ENCODE results near the gene LYRM2. TPM values are rescaled to one million over a fixed set of nuclear protein-coding genes. Genes with fewer than 3 reads are reported as not detected.

Gene LYRM2
- total RNA-seq, 4 donors from 2014 or later: 18.3 to 33.4 (median 21.9) TPM

- Histone ChIP-seq H3K9me3 (no peaks in the 10 kb centered on the region), H3K27ac (no peak overlapping the region), H3K4me3 (no peak overlapping the region), H3K4me1 (no peaks in the 10 kb centered on the region), H3K36me3 (no peaks in the 10 kb centered on the region), H3K27me3 (no peaks in the 10 kb centered on the region)
- TF ChIP-seq POLR2A (IDR thresholded peaks at IDR 0.05): no peak
- TF ChIP-seq EP300 (IDR thresholded peaks at IDR 0.05): no peak
- TF ChIP-seq POLR2AphosphoS5 (IDR thresholded peaks at IDR 0.05): no peak
- no peak for TF ChIP-seq CTCF (IDR thresholded peaks at IDR 0.05)
- WGBS, 2 donors (ENCODE audit: low coverage in 1 of 2): 100% methylated on average over 2 of the region's 2 CpGs; no CpG with 5 or more reads in 1 of the 2 donors
- no peak for ATAC-seq
These were observed 42.5 kb downstream of the LYRM2 start for GRCh38 chr6:89596056-89596455.

- Histone ChIP-seq H3K9me3 (no peaks in the 10 kb centered on the region), H3K27me3 (no peaks in the 10 kb centered on the region), H3K4me1 (no peaks in the 10 kb centered on the region), H3K27ac (no peak overlapping the region), H3K36me3 (no peaks in the 10 kb centered on the region), H3K4me3 (no peak overlapping the region)
- no peak for ATAC-seq
- WGBS, 2 donors (ENCODE audit: low coverage in 1 of 2): 88 to 94% methylated on average over 2 of the region's 4 CpGs
- TF ChIP-seq EP300 (IDR thresholded peaks at IDR 0.05): no peak
- TF ChIP-seq POLR2A (IDR thresholded peaks at IDR 0.05): no peak
These were observed 46.8 kb downstream of the LYRM2 start for GRCh38 chr6:89591745-89592144.

GRCh38 chr6:89590133-89590532, 48.4 kb downstream of the LYRM2 start:
- ATAC-seq: no peak
- Histone ChIP-seq H3K9me3 (no peaks in the 10 kb centered on the region), H3K27me3 (no peaks in the 10 kb centered on the region), H3K36me3 (no peaks in the 10 kb centered on the region), H3K27ac (no peak overlapping the region), H3K4me3 (no peak overlapping the region), H3K4me1 (no peaks in the 10 kb centered on the region)
- WGBS, 2 donors (ENCODE audit: low coverage in 1 of 2): 72% methylated on average over 2 of the region's 2 CpGs; no CpG with 5 or more reads in 1 of the 2 donors
- TF ChIP-seq CTCF (IDR thresholded peaks at IDR 0.05) (no peak), EP300 (IDR thresholded peaks at IDR 0.05) (no peak), POLR2AphosphoS5 (IDR thresholded peaks at IDR 0.05) (no peak), POLR2A (IDR thresholded peaks at IDR 0.05) (no peak)

- WGBS, 2 donors (ENCODE audit: low coverage in 1 of 2): 45 to 60% methylated on average over 1 to 5 of the region's 7 CpGs
- TF ChIP-seq EP300 (IDR thresholded peaks at IDR 0.05): no peak
- no peak for TF ChIP-seq POLR2A (IDR thresholded peaks at IDR 0.05)
- no peak for TF ChIP-seq CTCF (IDR thresholded peaks at IDR 0.05)
- no peak for TF ChIP-seq POLR2AphosphoS5 (IDR thresholded peaks at IDR 0.05)
- Histone ChIP-seq H3K36me3 (no peaks in the 10 kb centered on the region), H3K4me3 (no peak overlapping the region), H3K27ac (no peak overlapping the region), H3K4me1 (no peaks in the 10 kb centered on the region), H3K27me3 (no peaks in the 10 kb centered on the region), H3K9me3 (no peaks in the 10 kb centered on the region)
- no peak for ATAC-seq
These were observed 49.1 kb downstream of the LYRM2 start for GRCh38 chr6:89589297-89590025.

- Histone ChIP-seq H3K36me3 (no peaks in the 10 kb centered on the region), H3K4me3 (no peak overlapping the region), H3K4me1 (no peaks in the 10 kb centered on the region), H3K9me3 (no peaks in the 10 kb centered on the region), H3K27me3 (no peaks in the 10 kb centered on the region), H3K27ac (no peak overlapping the region)
- no peak for TF ChIP-seq EP300 (IDR thresholded peaks at IDR 0.05)
- no peak for TF ChIP-seq POLR2A (IDR thresholded peaks at IDR 0.05)
- no peak for TF ChIP-seq CTCF (IDR thresholded peaks at IDR 0.05)
- no peak for ATAC-seq
- WGBS, 2 donors (ENCODE audit: low coverage in 1 of 2): 67 to 100% methylated on average over 1 of the region's 1 CpG
These were observed 53.4 kb downstream of the LYRM2 start for GRCh38 chr6:89585154-89585553.
